Astrocyte of the cerebellum (primary cell): ENCODE results near the gene TMEM187.

ENCODE experiments used
- DNase-seq: peaks from one replicate; pipeline ENCODE4 v3.0.0-alpha.2; 2011; ENCODE audit warnings: low read depth
- H3K4me3 ChIP-seq: 2 replicates; pipeline ENCODE4 v1.5.1; 2011; ENCODE audit warnings: mild to moderate bottlenecking, low read depth, low read length, moderate library complexity
- in situ Hi-C: cut with HindIII; loops from 2 replicates; pipeline ENCODE4 v1.10.0; 2017; ENCODE audit warnings: low sequenced_read_pairs
- TF ChIP-seq, protein P1 (sequence below): IDR thresholded peaks from 2 replicates; pipeline ENCODE4 v1.5.1; 2012; ENCODE audit warnings: low read length, low read depth, moderate library complexity, mild to moderate bottlenecking; ENCODE audit errors: missing control alignments

Gene TMEM187

DNA sequence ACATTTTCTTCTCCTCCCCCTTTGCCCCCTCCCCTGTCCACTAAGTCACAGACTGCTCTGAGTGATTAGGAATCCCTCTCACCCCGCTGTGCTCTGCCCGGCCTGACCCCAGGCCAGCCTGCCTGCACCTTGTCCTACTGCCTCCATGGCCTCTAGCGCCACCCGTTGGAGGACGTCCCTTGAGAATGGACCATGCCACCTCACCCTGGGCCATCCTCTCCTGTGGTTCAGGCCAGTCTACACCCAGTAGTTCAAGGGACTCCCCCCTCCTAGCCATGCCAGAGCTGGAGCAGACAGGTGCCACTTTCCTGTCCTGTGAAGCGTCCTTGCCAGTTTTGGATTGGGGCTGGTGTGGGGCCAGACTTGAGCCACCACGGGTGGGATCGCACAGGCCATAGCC lies 56.9 kb downstream of the TMEM187 start:
- no peak overlapping the region for H3K4me3 ChIP-seq
- DNase-seq: no peak
- in situ Hi-C loops: no loop called here
- TF ChIP-seq, protein P1, sequence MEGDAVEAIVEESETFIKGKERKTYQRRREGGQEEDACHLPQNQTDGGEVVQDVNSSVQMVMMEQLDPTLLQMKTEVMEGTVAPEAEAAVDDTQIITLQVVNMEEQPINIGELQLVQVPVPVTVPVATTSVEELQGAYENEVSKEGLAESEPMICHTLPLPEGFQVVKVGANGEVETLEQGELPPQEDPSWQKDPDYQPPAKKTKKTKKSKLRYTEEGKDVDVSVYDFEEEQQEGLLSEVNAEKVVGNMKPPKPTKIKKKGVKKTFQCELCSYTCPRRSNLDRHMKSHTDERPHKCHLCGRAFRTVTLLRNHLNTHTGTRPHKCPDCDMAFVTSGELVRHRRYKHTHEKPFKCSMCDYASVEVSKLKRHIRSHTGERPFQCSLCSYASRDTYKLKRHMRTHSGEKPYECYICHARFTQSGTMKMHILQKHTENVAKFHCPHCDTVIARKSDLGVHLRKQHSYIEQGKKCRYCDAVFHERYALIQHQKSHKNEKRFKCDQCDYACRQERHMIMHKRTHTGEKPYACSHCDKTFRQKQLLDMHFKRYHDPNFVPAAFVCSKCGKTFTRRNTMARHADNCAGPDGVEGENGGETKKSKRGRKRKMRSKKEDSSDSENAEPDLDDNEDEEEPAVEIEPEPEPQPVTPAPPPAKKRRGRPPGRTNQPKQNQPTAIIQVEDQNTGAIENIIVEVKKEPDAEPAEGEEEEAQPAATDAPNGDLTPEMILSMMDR: no peak

- in situ Hi-C loops: no loop called here
- H3K4me3 ChIP-seq: no peak overlapping the region
- DNase-seq: no peak
- TF ChIP-seq, protein P1: no peak
Measured at GRCh38 chrX:154030266-154030665, 57.7 kb downstream of the TMEM187 start.

GRCh38 chrX:154030715-154031305 lies 58.3 kb downstream of the TMEM187 start:
- in situ Hi-C loops: no loop called here
- TF ChIP-seq, protein P1: no peak
- H3K4me3 ChIP-seq: no peak overlapping the region
- no peak for DNase-seq

- TF ChIP-seq, protein P1: no peak
- in situ Hi-C loops: no loop called here
- no peak for DNase-seq
- H3K4me3 ChIP-seq: no peak overlapping the region
Measured at GRCh38 chrX:154032160-154032559, 59.6 kb downstream of the TMEM187 start.

DNA sequence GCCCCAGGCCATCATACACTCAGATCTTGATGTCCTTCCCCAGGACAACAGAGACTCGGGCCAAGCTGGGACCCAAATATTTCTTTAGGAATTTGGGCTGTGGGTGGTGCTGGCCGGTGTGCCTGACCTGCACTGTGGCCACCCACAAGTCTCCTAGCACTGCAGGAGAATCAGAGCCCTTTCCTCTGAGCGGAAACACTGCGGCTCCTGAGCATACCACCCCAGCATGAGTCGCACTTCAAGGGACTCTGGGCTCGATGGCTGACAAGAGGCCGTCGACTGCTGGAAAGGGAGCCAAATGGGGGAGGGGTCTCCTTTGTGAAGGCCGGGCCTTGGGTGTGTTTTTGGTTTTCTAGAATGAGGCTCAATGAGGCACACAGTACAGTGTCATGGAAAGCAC lies 60.1 kb downstream of the TMEM187 start:
- DNase-seq: no peak
- TF ChIP-seq, protein P1: no peak
- no peak overlapping the region for H3K4me3 ChIP-seq
- in situ Hi-C loops: no loop called here
